IPS-20b (cell line): Measurements from ENCODE around the gene CEP170B.
"Not testable (repeated sequence)": the region's sequence is repeated elsewhere in the genome, so short reads cannot be mapped to it uniquely, and the experiment has no call there.

Experiments used
- H3K27ac ChIP-seq: one replicate; pipeline ENCODE4 v1.5.1; 2013; ENCODE audit warnings: low read length
- H3K27me3 ChIP-seq: 2 replicates; pipeline ENCODE4 v1.6.1; 2013; ENCODE audit warnings: mild to moderate bottlenecking, low read length, inconsistent platforms; ENCODE audit not compliant: insufficient read depth
- H3K36me3 ChIP-seq: 2 replicates; pipeline ENCODE4 v1.6.1; 2013; ENCODE audit warnings: low read depth, mild to moderate bottlenecking, inconsistent platforms, low read length, moderate library complexity; ENCODE audit not compliant: insufficient read depth
- H3K4me1 ChIP-seq: 2 replicates; pipeline ENCODE4 v1.6.1; 2013; ENCODE audit warnings: mild to moderate bottlenecking, control low read depth, inconsistent platforms, low read length, moderate library complexity; ENCODE audit not compliant: insufficient read depth
- H3K4me3 ChIP-seq: 2 replicates; pipeline ENCODE4 v1.5.1; 2013; ENCODE audit warnings: mild to moderate bottlenecking, low read length, inconsistent platforms
- H3K9ac ChIP-seq: 2 replicates; pipeline ENCODE4 v1.6.1; 2013; ENCODE audit warnings: low read depth, mild to moderate bottlenecking, inconsistent platforms, low read length, moderate library complexity
- H3K9me3 ChIP-seq: 2 replicates; pipeline ENCODE4 v1.6.1; 2013; ENCODE audit warnings: mild to moderate bottlenecking, low read depth, low read length, inconsistent platforms; ENCODE audit not compliant: insufficient read depth

CEP170B gene

GRCh38 chr14:104877806-104878550 lies 12.9 kb downstream of the CEP170B start:
- Histone ChIP-seq H3K27me3 (no peaks in the 10 kb centered on the region), H3K4me1 (peaks cover 4% of the 10 kb centered on the region; the same call in 1 of the 2 replicates), H3K9ac (no peak overlapping the region), H3K36me3 (peaks cover 5% of the 10 kb centered on the region; the same call in 1 of the 2 replicates), H3K9me3 (no peaks in the 10 kb centered on the region), H3K4me3 (no peak overlapping the region), H3K27ac (no peak overlapping the region)

DNA sequence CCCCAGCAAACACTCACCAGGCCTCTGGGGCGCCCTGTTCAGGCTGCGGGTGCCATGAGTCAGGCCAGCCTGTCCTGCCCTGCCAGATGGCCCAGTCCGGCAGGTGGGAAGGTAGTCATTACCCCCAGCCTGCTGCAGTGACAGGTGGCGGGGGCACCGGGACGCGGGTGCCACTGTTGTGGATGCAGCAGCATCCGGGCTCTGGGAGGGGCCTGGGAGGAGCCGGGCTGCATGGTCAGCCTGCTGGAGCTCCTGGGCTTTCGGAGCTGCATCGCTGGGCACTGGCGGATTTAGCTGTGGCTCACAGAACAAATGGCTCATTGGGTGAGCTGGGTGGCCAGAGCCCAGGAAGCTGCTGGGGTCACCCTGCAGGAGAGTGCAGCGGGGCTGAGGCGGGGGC lies 13.5 kb downstream of the CEP170B start:
- no peaks in the 10 kb centered on the region for H3K27me3 ChIP-seq
- H3K27ac ChIP-seq = no peak overlapping the region
- no peak overlapping the region for H3K4me3 ChIP-seq
- H3K36me3 ChIP-seq = peaks cover 5% of the 10 kb centered on the region; the same call in 1 of the 2 replicates
- no peaks in the 10 kb centered on the region for H3K9me3 ChIP-seq
- no peak overlapping the region for H3K9ac ChIP-seq
- no peaks in the 10 kb centered on the region for H3K4me1 ChIP-seq

DNA sequence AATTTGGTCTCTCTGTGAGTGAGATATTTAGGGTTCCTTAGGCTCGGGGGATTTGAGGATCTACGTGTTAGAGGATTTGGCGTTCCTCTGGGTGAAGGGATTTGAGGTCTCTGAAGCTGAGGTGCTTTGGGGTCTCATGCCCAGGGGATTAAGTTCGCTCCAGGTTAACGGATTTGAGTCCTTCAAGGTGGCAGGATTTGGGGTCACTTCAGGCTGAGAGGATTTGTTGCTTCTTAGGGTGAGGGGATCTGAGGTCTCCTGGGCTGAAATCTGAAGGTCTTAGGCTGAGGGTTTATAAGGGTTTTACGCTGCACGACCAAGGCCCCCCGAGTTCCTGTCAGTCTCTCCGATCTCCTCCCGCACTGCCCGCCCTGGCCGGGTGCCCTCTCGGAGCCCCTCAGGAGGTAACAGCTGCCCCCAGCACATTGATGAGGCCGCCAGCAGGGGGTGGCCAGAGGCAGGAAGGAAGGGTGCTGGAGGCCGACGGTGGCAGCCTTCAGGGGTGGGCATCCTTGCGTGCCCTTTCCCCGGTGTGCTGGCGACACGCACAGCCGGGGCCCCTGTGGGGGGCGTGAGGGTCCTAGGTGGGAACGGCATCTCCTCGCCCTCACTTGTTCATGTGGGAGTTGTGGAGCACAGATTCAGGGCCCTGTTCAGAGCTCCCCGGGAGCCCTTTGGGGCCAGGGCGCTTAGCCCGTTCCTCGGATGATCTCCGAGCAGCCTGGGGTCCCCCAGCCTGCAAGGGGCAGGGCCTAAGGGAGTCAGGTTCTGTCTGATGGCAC lies 14.3 kb downstream of the CEP170B start:
- H3K4me3 ChIP-seq = no peak overlapping the region
- H3K36me3 ChIP-seq = peaks cover 5% of the 10 kb centered on the region; the same call in 1 of the 2 replicates
- no peaks in the 10 kb centered on the region for H3K9me3 ChIP-seq
- no peak overlapping the region for H3K9ac ChIP-seq
- no peak overlapping the region for H3K27ac ChIP-seq
- H3K27me3 ChIP-seq = no peaks in the 10 kb centered on the region
- H3K4me1 ChIP-seq = no peaks in the 10 kb centered on the region

DNA sequence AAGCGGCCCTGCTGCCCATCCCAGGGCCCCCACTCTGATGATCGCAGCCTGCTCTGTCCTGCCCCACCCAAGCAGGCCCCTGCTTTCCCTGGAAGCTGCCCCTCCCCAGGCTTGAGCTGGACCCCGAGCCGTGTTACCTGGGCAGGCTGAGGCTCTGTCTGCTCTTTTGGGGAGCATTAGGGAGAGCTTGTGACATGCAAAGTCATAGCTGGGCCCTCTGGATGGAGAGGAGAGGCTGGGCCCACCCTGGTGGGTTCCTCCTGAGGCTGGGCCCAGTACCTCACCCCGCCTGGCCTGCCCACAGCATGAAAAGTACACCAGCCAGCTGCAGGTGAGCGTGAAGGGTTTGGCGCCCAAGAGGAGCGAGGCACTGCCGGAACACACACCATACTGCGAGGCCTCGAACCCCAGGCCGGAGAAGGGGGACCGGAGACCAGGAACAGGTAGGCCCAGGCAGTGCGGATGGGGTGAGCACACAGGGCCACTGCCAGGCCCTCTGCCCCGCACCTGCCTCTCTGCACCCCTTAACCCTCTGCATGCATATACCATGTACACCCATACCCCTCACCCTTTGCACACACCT lies 15.0 kb downstream of the CEP170B start:
- peaks cover 5% of the 10 kb centered on the region; the same call in 1 of the 2 replicates for H3K36me3 ChIP-seq
- no peak overlapping the region for H3K4me3 ChIP-seq
- H3K4me1 ChIP-seq = no peaks in the 10 kb centered on the region
- no peaks in the 10 kb centered on the region for H3K27me3 ChIP-seq
- no peak overlapping the region for H3K9ac ChIP-seq
- no peaks in the 10 kb centered on the region for H3K9me3 ChIP-seq
- H3K27ac ChIP-seq = no peak overlapping the region

- H3K36me3 ChIP-seq = peaks cover 5% of the 10 kb centered on the region; the same call in 1 of the 2 replicates
- no peak overlapping the region for H3K9ac ChIP-seq
- H3K27ac ChIP-seq = no peak overlapping the region
- H3K9me3 ChIP-seq = no peaks in the 10 kb centered on the region
- no peak overlapping the region for H3K4me3 ChIP-seq
- no peaks in the 10 kb centered on the region for H3K27me3 ChIP-seq
- H3K4me1 ChIP-seq = no peaks in the 10 kb centered on the region
Observed at GRCh38 chr14:104880584-104881210, 15.6 kb downstream of the CEP170B start.

GRCh38 chr14:104881369-104881979 lies 16.4 kb downstream of the CEP170B start:
- H3K4me3 ChIP-seq = no peak overlapping the region
- H3K36me3 ChIP-seq = peaks cover 5% of the 10 kb centered on the region; the same call in 1 of the 2 replicates
- no peak overlapping the region for H3K9ac ChIP-seq
- H3K27me3 ChIP-seq = no peaks in the 10 kb centered on the region
- H3K27ac ChIP-seq = no peak overlapping the region
- no peaks in the 10 kb centered on the region for H3K4me1 ChIP-seq
- no peaks in the 10 kb centered on the region for H3K9me3 ChIP-seq

DNA sequence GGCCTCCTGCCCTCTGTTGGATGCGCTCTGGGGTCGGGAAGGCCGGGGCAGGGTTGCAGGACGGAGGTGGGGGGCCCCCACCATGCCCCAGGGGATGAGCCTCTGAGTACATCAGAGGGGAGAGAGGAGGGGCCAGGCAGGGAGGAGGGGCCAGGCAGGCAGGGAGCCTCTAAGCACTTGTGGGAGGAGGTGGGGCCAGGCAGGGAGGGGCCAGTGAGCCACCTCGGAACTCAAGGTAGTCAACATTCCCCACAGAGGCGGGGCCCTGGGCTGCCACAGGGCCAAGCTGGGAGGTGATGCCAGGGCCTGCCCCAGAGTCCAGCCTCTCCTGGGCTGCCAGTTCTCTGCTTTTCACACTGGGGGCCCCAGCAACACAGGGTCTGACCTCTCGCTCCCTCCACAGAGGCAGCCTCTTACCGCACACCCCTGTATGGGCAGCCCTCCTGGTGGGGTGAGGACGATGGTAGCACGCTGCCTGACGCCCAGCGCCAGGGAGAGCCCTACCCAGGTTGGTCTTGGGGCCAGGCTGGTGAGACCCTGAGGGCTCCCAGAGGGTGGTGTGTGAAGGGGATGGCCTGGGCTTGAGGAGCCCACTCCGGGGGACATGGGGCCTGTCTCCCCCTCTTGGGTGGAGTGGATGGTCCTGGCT lies 17.4 kb downstream of the CEP170B start:
- peaks cover 5% of the 10 kb centered on the region; the same call in 1 of the 2 replicates for H3K36me3 ChIP-seq
- H3K4me1 ChIP-seq = no peaks in the 10 kb centered on the region
- no peaks in the 10 kb centered on the region for H3K27me3 ChIP-seq
- H3K9ac ChIP-seq = no peak overlapping the region
- no peak overlapping the region for H3K4me3 ChIP-seq
- no peak overlapping the region for H3K27ac ChIP-seq
- H3K9me3 ChIP-seq = no peaks in the 10 kb centered on the region

- H3K36me3 ChIP-seq = peaks cover 5% of the 10 kb centered on the region; the same call in 1 of the 2 replicates
- no peaks in the 10 kb centered on the region for H3K4me1 ChIP-seq
- no peaks in the 10 kb centered on the region for H3K9me3 ChIP-seq
- no peaks in the 10 kb centered on the region for H3K27me3 ChIP-seq
- no peak overlapping the region for H3K9ac ChIP-seq
- H3K4me3 ChIP-seq = no peak overlapping the region
- H3K27ac ChIP-seq = no peak overlapping the region
Observed at GRCh38 chr14:104882991-104883660, 18.1 kb downstream of the CEP170B start.

DNA sequence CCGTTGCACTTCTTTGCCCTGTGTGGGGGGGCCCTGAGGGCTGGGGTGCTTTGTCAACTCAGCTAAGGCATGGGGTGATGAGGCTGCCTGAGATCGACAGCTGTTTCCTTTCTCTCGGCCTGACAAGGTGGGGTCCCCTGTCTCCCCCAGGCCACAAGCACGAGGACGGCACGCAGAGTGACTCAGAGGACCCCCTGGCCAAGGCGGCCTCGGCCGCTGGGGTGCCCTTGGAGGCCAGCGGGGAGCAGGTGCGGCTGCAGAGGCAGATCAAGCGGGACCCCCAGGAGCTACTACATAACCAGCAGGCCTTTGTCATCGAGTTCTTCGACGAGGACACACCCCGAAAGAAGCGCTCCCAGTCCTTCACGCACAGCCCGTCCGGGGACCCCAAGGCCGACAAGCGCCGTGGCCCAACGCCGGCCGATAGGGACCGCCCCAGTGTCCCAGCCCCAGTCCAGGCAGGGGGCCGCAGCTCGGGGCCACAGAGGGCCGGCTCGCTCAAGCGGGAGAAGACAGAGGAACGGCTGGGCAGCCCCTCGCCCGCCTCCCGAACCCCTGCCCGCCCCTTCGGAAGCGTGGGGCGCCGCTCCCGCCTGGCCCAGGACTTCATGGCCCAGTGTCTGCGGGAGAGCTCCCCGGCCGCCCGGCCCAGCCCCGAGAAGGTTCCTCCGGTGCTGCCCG lies 18.8 kb downstream of the CEP170B start:
- no peak overlapping the region for H3K4me3 ChIP-seq
- H3K9ac ChIP-seq = no peak overlapping the region
- H3K36me3 ChIP-seq = peaks cover 5% of the 10 kb centered on the region; the same call in 1 of the 2 replicates
- H3K9me3 ChIP-seq = no peaks in the 10 kb centered on the region
- H3K27me3 ChIP-seq = no peaks in the 10 kb centered on the region
- H3K27ac ChIP-seq = no peak overlapping the region
- H3K4me1 ChIP-seq = no peaks in the 10 kb centered on the region

DNA sequence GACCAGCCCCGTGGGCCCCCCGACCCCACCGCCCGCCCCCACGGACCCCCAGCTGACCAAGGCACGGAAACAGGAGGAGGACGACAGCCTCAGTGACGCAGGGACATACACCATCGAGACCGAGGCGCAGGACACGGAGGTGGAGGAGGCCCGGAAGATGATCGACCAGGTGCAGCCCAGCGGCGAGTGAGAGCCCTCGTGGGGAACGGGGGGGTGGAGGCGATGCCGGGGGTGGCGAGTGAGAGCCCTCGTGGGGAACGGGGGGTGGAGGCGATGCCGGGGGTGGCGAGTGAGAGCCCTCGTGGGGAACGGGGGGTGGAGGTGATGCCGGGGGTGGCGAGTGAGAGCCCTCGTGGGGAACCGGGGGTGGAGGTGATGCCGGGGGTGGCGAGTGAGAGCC lies 19.3 kb downstream of the CEP170B start:
- not testable (repeated sequence) for H3K9me3 ChIP-seq, H3K4me1 ChIP-seq, H3K4me3 ChIP-seq, H3K27ac ChIP-seq, H3K36me3 ChIP-seq, H3K27me3 ChIP-seq, H3K9ac ChIP-seq
